Muscle layer of duodenum (tissue), 2 donors: ENCODE data around the gene ASCL3.

ENCODE experiments used
- H3K27ac ChIP-seq: one replicate; pipeline ENCODE4 v1.7.0; 2013; ENCODE audit warnings: mild to moderate bottlenecking, low read length
- H3K27me3 ChIP-seq: one replicate; pipeline ENCODE4 v1.7.0; 2013; ENCODE audit warnings: low read depth, mild to moderate bottlenecking, control low read depth, low read length
- H3K36me3 ChIP-seq, 2 donors: one replicate each; pipeline ENCODE4 v1.7.0; 2013; ENCODE audit warnings: low read length in 2 of 2, control low read depth in 1 of 2, mild to moderate bottlenecking in 1 of 2; ENCODE audit not compliant: insufficient read depth in 2 of 2, control insufficient read depth in 1 of 2
- H3K4me1 ChIP-seq, 2 donors: one replicate each; pipeline ENCODE4 v1.7.0; 2013; ENCODE audit warnings: low read length in 2 of 2, mild to moderate bottlenecking in 2 of 2, control low read depth in 1 of 2, moderate library complexity in 1 of 2; ENCODE audit not compliant: insufficient read depth in 2 of 2, control insufficient read depth in 1 of 2
- H3K4me3 ChIP-seq, 2 donors: one replicate each; pipeline ENCODE4 v1.7.0; 2013; ENCODE audit warnings: low read length in 2 of 2, low read depth in 1 of 2, mild to moderate bottlenecking in 1 of 2
- H3K9me3 ChIP-seq, 2 donors: one replicate each; pipeline ENCODE4 v1.7.0; 2013; ENCODE audit warnings: low read length in 2 of 2, control low read depth in 1 of 2, mild to moderate bottlenecking in 1 of 2; ENCODE audit not compliant: control insufficient read depth in 1 of 2
- donor health status: healthy.

The ASCL3 gene

GRCh38 chr11:8971196-8971923, 28.5 kb upstream of the ASCL3 start:
- no peaks in the 10 kb centered on the region for H3K27me3 ChIP-seq
- no peak overlapping the region for H3K4me3 ChIP-seq
- no peaks in the 10 kb centered on the region for H3K4me1 ChIP-seq
- H3K9me3 ChIP-seq: no peaks in the 10 kb centered on the region
- H3K36me3 ChIP-seq: no peaks in the 10 kb centered on the region
- no peak overlapping the region for H3K27ac ChIP-seq

- Histone ChIP-seq H3K9me3 (no peaks in the 10 kb centered on the region), H3K36me3 (no peaks in the 10 kb centered on the region), H3K27me3 (no peaks in the 10 kb centered on the region), H3K27ac (no peak overlapping the region), H3K4me3 (no peak overlapping the region), H3K4me1 (peaks cover 0 to 15% of the 10 kb centered on the region in 2 donors)
Measured at GRCh38 chr11:8967184-8967583, 24.4 kb upstream of the ASCL3 start.

GRCh38 chr11:8964324-8965320, 21.8 kb upstream of the ASCL3 start, which contains the start of gene TMEM9B:
TMEM9B (minus strand) TSS chr11:8964442; CDS start chr11:8964313, 129 bp downstream.
- Histone ChIP-seq H3K4me1 (peaks cover 1 to 22% of the 10 kb centered on the region in 2 donors), H3K27me3 (no peaks in the 10 kb centered on the region)

GRCh38 chr11:8963569-8964323, 20.9 kb upstream of the ASCL3 start:
- Histone ChIP-seq H3K4me3 (peak overlapping the region; percentile 85 to 87), H3K9me3 (no peaks in the 10 kb centered on the region), H3K36me3 (no peaks in the 10 kb centered on the region), H3K27me3 (no peaks in the 10 kb centered on the region), H3K4me1 (peaks cover 7 to 27% of the 10 kb centered on the region in 2 donors), H3K27ac (peak overlapping the region; percentile 96)

More at GRCh38 chr11:8964324-8965320, 21.8 kb upstream of the ASCL3 start, which contains the start of gene TMEM9B:
- H3K27ac ChIP-seq: peak within 1 kb of the TSS; percentile 96
- peak within 1 kb of the TSS; percentile 85 to 87 for H3K4me3 ChIP-seq
- no peaks in the 10 kb centered on the region for H3K9me3 ChIP-seq
- no peaks in the 10 kb centered on the region for H3K36me3 ChIP-seq

GRCh38 chr11:8962841-8963240, 20.0 kb upstream of the ASCL3 start:
- Histone ChIP-seq H3K27ac (peak overlapping the region; percentile 49), H3K4me1 (peaks cover 7 to 27% of the 10 kb centered on the region in 2 donors), H3K27me3 (no peaks in the 10 kb centered on the region), H3K36me3 (no peaks in the 10 kb centered on the region), H3K9me3 (no peaks in the 10 kb centered on the region), H3K4me3 (peak overlapping the region; percentile 85 to 87)

GRCh38 chr11:8961401-8961800, 18.6 kb upstream of the ASCL3 start:
- Histone ChIP-seq H3K4me3 (no peak overlapping the region), H3K9me3 (no peaks in the 10 kb centered on the region), H3K36me3 (peaks cover 0 to 5% of the 10 kb centered on the region in 2 donors), H3K27me3 (no peaks in the 10 kb centered on the region), H3K27ac (peak overlapping the region; percentile 8), H3K4me1 (peaks cover 7 to 27% of the 10 kb centered on the region in 2 donors)

GRCh38 chr11:8959546-8960166, 16.8 kb upstream of the ASCL3 start:
- Histone ChIP-seq H3K27ac (peak overlapping the region; percentile 6), H3K4me3 (no peak overlapping the region), H3K9me3 (no peaks in the 10 kb centered on the region)

GRCh38 chr11:8956860-8957259, 14.0 kb upstream of the ASCL3 start:
- Histone ChIP-seq H3K27ac (no peak overlapping the region), H3K4me3 (no peak overlapping the region), H3K4me1 (peaks cover 7 to 12% of the 10 kb centered on the region in 2 donors), H3K9me3 (no peaks in the 10 kb centered on the region), H3K27me3 (no peaks in the 10 kb centered on the region), H3K36me3 (peaks cover 14 to 38% of the 10 kb centered on the region in 2 donors)

More at GRCh38 chr11:8959546-8960166, 16.8 kb upstream of the ASCL3 start:
- peaks cover 7 to 27% of the 10 kb centered on the region in 2 donors for H3K4me1 ChIP-seq
- H3K27me3 ChIP-seq: no peaks in the 10 kb centered on the region
- peaks cover 6 to 14% of the 10 kb centered on the region in 2 donors for H3K36me3 ChIP-seq

GRCh38 chr11:8948886-8949285, 6.1 kb upstream of the ASCL3 start:
- no peaks in the 10 kb centered on the region for H3K27me3 ChIP-seq
- H3K9me3 ChIP-seq: no peaks in the 10 kb centered on the region
- H3K27ac ChIP-seq: no peak overlapping the region
- peaks cover 30 to 44% of the 10 kb centered on the region in 2 donors for H3K36me3 ChIP-seq
- no peaks in the 10 kb centered on the region for H3K4me1 ChIP-seq
- H3K4me3 ChIP-seq: no peak overlapping the region

GRCh38 chr11:8947230-8947943, 4.6 kb upstream of the ASCL3 start:
- H3K27ac ChIP-seq: no peak overlapping the region
- H3K4me1 ChIP-seq: no peaks in the 10 kb centered on the region
- no peaks in the 10 kb centered on the region for H3K9me3 ChIP-seq
- no peak overlapping the region for H3K4me3 ChIP-seq
- peaks cover 22 to 31% of the 10 kb centered on the region in 2 donors for H3K36me3 ChIP-seq
- no peaks in the 10 kb centered on the region for H3K27me3 ChIP-seq
